Astrocyte of the cerebellum (primary cell): ENCODE results near the gene PFN3.
"Not testable (repeated sequence)": the region's sequence is repeated elsewhere in the genome, so short reads cannot be mapped to it uniquely, and the experiment has no call there.

Experiments
- DNase-seq: peaks from one replicate; pipeline ENCODE4 v3.0.0-alpha.2; 2011; ENCODE audit warnings: low read depth
- H3K4me3 ChIP-seq: 2 replicates; pipeline ENCODE4 v1.5.1; 2011; ENCODE audit warnings: mild to moderate bottlenecking, low read depth, low read length, moderate library complexity
- CTCF ChIP-seq: IDR thresholded peaks from 2 replicates; pipeline ENCODE4 v1.5.1; 2012; ENCODE audit warnings: low read length, low read depth, moderate library complexity, mild to moderate bottlenecking; ENCODE audit errors: missing control alignments
- in situ Hi-C: cut with HindIII; loops from 2 replicates; pipeline ENCODE4 v1.10.0; 2017; ENCODE audit warnings: low sequenced_read_pairs

Gene PFN3

GRCh38 chr5:177364159-177364962, 36.1 kb downstream of the PFN3 start:
- in situ Hi-C loops: loop anchor here (5.0 kb wide), 2 partner anchors 42 to 78 kb away; no protein-coding TSS in a partner anchor
- no peak overlapping the region for H3K4me3 ChIP-seq
- no peak for DNase-seq
- no peak for TF ChIP-seq CTCF

GRCh38 chr5:177363565-177363964, 36.9 kb downstream of the PFN3 start:
- TF ChIP-seq CTCF: no peak

GRCh38 chr5:177362610-177363507, 37.6 kb downstream of the PFN3 start:
- DNase-seq: no peak
- TF ChIP-seq CTCF: peak; percentile 1
- in situ Hi-C loops: loop anchor here (5.0 kb wide), 2 partner anchors 41 to 79 kb away; no protein-coding TSS in a partner anchor
- peak overlapping the region; percentile 36 for H3K4me3 ChIP-seq

More at GRCh38 chr5:177363565-177363964, 36.9 kb downstream of the PFN3 start:
- DNase-seq: no peak
- peak overlapping the region; percentile 36 for H3K4me3 ChIP-seq
- in situ Hi-C loops: loop anchor here (5.0 kb wide), 2 partner anchors 41 to 79 kb away; no protein-coding TSS in a partner anchor

GRCh38 chr5:177362292-177362609, 38.2 kb downstream of the PFN3 start:
- no peak for DNase-seq
- no peak overlapping the region for H3K4me3 ChIP-seq
- in situ Hi-C loops: loop anchor here (5.0 kb wide), 2 partner anchors 40 to 80 kb away; no protein-coding TSS in a partner anchor
- TF ChIP-seq CTCF: no peak

GRCh38 chr5:177361418-177362291, 38.8 kb downstream of the PFN3 start:
- no peak for TF ChIP-seq CTCF
- no peak overlapping the region for H3K4me3 ChIP-seq
- in situ Hi-C loops: loop anchor here (5.0 kb wide), 2 partner anchors 39 to 81 kb away; no protein-coding TSS in a partner anchor
- DNase-seq: no peak

GRCh38 chr5:177360740-177361139, 39.7 kb downstream of the PFN3 start:
- H3K4me3 ChIP-seq: not testable (repeated sequence)
- in situ Hi-C loops: loop anchor here (5.0 kb wide), 2 partner anchors 38 to 82 kb away; no protein-coding TSS in a partner anchor

More at GRCh38 chr5:177360740-177361139, 39.7 kb downstream of the PFN3 start:
- not testable (repeated sequence) for DNase-seq
